HG02610 (cell line): ENCODE results near the gene IP6K3.

Source experiments
- ATAC-seq: cut with Tn5 transposase; IDR thresholded peaks from one replicate; pipeline ENCODE4 v1.9.1; 2021; ENCODE audit warnings: mild to moderate bottlenecking, moderate library complexity; ENCODE audit not compliant: unreplicated experiment

Gene IP6K3

DNA sequence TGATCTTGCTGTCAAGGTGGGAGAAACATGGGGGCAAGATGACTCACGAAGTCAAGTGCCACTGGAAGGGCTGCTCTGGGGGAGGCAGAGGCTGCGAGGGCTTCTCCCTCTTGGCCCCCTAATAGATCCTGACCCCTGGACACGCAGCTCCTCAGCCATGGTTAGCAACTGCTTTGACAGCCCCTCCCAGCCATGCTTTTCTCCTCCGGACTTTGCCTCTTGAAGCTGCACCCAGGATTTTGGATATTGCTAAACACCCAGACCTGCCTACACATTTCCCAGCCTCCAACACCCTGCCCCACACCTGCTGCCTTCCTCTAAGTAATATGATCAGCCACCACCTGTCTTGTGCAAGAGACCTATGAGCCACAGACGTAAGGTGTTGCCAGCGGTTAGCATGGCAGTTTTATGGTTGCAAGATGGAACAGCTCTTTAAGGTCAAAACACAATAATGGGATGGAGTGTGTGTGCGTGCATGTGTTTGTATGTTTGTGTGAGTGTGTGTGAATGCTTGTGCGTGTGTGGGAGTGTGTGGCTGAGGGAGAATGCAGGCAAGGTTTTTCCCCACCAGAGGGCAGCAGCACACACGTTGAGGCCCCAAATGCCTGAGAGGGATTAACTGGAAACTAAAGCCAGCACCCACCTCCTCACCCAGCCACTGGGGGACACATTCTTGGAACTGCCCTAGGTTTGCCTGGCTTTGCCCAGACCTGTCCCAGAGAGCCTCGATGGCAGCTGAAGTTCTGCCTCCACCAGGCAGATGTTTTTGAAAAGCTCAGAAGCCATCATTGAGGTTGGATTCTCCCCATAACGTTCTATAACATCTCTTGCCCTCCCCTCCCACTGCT lies 2.5 kb downstream of the IP6K3 start:
- no peak for ATAC-seq

DNA sequence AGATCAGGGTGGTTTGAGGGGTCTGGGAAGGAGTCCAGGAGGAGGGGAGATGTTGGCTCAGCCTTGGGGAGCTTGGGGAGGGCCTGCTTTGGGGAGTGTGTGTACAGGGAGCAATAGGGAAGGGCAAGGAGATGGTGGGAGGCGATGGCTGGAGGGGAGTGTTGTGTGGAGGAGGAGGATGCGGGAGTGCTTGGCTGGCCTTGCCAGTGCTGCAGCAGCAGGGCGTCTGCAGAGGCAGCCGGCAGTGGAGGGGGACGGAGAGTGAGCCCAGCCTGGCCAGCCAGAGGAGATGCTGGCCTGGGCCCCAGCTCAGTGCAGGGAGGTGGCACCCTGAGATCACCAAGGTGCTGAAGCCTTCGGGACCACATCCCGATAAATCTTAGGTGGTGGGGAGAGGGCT lies 3.9 kb downstream of the IP6K3 start:
- no peak for ATAC-seq

DNA sequence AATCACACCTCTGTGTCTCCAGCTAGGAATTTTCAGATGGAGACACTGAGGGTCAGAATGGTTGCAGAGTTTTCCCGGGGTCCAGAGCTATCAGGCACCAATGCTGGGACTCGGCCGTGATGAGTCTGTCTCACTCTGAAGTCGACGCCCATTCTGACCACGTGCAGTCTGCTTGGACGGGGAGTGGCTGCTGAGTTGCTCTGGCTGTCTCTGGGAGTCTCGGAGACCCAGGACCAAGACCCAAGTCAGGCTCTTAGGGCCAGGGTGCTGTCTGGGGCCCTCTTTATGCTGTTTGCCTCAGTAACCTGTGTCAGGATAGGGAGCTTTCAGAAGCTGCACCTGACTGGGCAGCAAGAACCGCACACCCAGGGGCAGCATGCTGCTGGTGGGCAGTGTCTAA lies 4.6 kb downstream of the IP6K3 start:
- ATAC-seq = no peak

DNA sequence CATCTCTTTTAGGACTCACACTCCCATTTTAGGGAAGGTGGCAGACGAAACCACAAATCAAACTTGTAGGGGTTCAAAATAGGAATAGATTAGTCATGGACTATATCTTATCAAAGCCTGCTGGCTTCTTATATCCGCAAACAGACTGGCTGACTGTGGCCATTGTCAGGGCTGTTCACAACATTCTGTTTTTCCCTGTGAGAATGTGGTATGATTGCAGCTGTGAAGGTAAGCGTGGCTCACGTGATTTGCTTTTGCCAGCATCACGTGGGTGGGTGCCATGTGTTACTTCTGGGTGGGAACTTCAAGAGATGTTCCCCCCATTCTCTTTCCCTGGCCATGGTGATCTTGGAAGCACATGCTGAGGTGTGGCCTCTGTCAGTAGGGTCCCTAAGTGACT lies 5.9 kb downstream of the IP6K3 start:
- no peak for ATAC-seq

DNA sequence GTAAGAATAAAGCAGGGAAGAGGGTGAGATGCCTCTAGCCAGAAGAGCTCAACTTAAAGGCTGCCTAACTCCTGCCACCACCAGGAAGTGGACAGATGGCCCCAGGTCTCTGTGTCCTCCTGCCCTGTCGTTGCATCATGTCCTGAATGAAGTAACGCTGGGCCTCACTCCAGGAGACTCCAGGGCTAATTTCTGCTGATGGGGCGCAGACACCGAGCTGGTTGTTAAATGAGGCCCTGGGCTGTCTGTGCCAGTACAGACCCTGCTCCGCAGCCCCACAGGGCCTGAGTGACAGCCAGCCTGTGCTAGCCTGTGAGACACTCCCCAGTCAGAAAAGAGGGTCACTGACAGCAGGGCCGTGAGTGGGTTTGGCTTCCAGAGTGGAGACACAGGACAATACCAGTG lies 6.5 kb downstream of the IP6K3 start:
- ATAC-seq = no peak

DNA sequence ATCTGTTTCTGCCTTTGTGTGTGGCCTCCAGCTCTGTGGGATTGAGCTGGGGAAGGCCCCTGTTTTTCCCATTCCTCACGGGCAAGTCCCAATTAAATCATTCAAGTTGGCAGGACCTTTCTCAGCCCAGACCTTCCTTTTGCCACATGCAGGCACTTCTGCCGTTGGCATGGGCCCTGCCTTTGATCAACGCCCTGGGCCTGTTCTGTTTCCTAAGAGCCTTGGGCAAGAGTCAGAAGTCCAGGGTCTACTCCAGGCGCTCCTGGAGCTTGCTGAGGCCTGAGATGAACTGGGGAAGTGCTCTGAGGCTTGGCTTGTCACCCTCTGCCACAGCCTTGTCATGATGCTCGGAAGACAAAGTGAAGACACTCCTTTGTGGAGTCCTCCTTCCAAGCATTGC lies 7.1 kb downstream of the IP6K3 start:
- ATAC-seq = no peak

DNA sequence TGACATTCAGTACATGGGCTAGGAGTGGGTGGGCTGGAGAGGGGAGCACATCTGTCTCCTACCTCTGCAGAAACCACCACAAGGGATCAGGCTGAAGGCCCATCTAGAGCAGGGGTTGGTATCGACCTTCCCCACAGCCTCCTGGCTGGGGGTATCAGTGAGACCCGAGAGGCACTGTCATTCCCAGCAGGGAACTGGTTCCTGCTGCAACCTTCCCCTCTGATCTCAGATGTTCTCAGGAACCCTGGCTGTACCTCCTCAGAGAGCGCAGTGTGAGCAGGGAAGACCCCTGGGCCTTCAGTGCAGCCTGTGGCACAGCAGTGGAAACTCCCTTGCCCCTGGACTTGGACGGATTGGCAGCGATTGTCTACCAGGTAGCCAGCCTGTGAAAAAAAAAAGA lies 7.8 kb downstream of the IP6K3 start:
- ATAC-seq = no peak

DNA sequence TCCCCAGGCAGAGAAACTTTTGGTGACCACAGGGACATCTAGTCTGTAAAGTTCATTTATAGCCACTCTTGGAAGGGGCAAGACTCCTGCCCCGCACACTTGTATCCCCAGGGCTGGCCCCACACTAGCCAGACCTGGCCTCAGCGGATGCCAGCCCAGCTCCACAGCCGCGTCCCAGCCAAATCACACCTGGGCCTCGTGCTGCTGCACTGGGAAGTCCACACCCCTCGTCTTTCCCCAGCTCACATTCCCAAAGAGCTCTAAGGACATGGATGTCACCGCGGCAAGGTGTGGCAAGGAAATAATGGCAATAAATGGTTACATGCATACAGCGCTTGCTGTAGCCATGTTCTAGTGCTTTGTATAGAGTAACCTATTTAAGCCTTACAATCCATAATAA lies 8.6 kb downstream of the IP6K3 start:
- no peak for ATAC-seq

DNA sequence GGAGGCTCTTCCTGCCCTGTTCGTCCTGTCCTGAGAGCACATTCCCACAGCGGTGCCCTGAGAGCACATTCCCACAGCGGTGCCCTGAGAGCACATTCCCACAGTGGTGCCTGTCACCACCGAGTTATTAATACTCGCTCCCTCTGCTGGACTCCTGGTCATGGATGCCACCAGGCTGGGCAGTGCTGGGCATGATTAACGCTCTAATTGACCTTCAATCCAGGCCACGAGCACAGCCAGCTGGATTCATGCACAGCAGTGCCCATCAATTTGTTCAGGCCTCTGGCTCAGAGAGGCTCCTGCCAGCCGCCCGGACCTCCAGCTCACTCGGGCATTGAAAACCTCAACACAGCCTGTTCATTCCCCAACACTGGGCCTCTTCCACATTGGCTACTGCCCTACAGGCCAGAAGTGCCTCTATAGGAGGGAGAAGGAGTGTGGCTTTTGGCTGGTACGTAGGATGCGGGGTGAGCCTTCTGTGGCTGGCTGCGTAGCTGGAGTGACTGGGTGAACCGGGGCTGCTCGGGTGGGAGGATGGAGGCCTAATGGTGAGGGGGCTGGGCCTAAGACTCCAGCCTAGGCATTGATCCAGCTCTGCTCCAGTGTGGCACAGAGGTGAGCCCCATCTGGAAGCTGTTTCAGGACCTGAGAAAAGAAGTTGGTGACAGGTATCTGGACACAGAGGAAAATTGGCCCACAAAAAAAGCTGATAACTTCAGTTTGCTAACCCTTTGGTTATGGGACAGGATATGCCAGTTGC lies 9.3 kb downstream of the IP6K3 start:
- no peak for ATAC-seq

DNA sequence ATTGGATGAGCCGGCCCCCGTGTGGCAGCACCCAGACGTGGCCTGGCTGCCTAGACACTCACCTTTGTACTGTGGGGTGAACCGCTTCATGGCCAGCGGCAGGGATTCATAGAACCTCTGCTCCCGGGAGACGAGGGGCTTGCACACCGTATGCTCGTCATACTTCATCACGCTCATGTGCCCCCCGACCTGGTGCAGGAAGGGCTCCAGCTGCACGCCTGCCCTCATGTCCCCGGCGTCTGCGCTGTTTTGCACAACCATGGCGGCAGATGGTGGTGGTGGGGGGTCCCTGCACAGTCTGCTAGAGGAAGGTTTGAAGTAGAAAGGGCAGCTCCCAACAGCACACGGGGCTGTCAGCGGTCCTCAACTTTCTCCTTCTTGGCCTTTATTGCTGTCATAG lies 11.5 kb downstream of the IP6K3 start:
- no peak for ATAC-seq

DNA sequence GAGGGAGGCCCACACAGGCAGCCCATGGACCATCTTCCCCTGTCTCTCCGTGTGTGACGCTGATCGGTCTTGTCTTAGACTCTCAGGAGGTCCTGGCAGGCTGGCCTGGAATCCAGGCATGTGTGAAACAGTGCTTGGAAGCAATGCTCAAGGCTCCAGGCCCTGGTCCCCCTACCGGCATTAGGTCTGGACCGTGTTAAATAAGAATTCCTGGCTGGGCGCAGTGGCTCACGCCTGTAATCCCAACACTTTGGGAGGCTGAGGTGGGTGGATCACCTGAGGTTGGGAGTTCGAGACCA lies 13.0 kb downstream of the IP6K3 start:
- ATAC-seq = no peak

DNA sequence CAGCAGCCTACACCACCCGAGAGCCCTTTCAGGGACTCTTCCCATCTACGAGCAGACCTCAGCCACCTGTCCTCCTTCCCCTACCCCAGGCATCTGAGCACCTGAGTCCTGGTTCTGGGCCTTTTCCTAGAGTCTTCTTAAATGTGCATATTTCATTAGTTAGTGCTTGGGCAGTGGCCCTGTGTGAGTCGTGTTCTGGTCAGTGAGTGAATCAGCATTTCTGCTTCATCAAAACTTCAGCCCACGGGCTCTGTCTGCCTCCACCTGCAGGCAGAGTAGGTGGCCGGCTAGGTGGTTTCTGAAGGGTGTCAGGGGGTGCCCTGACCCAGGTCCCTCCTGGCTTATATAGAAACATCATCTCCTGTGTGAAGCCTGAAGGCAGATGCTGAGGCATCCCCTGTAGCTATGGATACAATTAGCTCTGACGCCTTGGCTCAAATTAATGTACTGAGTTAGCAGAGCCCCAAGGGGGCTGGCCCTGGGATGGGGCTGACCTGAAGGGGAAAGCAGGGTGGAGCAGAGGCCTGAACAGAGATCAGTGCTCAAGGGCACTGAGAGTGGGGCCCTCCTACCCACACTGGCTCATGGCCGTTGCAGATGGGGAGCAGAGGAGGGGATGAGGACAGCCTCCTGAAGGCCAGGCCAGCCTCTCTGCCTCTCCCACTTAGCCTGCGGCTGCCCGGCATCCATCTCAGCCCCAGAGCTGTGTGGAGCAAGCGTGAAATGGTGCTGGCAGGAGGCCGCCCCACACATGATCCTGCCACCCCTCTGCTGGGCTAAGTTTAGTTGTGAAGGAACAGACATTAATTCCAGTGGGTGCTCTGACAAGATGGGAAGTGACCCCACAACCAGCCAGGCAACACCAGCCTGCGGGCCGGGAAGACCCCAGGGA lies 13.6 kb downstream of the IP6K3 start:
- no peak for ATAC-seq

DNA sequence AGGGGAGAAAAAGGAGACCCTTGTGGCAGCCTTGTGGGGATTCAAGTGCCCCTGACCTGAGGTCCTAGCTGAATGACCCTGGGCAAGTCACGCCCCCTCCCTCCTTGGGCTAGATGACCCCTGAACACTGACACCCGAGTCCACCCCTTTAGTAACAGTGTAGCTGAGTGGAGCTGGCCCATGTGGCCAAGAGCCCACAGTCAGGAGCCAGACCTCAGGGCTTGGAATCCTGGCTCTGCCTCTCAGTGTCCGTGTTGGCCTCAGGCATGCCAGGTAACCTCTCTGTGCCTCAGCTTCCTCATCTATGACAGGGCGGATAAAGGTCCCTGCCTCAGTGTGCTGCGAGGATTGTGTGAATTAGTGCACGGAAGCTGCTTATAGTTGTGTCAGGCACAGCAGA lies 14.3 kb downstream of the IP6K3 start:
- no peak for ATAC-seq

DNA sequence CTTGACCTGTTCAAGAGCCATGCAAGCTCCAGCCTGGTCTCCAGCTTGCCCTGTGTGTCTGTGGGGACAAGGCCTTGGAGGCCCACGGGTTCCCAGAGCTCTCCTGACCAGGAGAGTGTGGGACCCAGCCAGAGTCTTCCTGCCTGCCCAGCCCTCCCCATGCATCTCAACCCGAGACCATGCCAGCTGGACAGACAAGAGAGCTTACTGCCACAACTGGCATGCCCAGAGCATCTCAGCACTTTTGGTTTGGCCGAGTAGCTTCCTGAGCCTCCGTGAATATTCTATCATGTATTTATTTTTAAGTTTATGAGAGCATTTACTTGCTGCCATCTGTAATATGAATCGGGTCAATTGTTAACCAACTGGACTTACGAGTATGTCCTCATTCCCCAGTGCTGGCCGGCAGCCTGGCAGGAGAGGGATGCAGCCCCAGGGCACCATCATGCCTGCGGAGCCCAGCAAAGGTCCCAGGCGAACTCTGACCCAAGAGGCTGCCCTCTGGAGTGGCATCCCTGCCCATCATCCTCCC lies 14.9 kb downstream of the IP6K3 start:
- ATAC-seq = no peak

DNA sequence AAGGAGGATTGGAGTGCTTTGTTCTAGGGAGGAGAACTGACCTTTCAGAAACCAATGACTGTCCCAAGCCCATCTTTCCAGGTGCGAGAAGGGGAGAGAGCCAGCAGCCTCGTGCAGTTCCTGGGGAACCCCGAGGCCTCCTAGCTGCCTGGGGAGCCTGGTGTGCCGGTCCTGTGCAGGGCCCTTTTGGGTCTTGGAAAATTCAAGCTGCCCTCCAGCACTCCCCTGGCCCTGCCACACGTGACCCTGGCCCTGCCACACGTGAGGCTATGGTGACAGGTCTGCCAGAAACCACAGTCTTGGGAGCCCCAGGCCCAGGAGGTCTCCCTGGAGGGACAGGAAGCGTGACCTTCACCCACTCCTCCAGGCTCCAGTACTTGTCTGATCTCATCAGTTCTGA lies 15.7 kb downstream of the IP6K3 start:
- no peak for ATAC-seq

DNA sequence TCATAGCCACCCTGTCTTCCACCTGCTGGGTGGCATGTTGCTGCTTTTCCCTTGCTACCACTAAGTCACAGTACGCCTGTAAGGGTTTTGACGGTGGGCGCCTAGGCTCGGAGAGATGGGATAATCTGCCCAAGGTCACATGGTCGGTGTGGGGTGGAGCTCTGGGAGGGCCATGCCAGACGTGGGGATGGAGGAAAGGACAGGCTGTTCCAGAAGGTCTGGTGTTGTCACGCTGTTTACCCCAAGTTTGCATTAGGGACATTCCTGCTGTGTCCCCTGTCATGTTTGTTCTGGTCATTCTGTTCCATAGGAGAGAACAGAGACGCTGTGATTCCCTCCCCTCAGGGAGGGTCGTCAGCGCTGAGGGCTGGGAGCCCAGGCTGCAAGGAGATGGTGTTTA lies 16.1 kb downstream of the IP6K3 start:
- no peak for ATAC-seq

DNA sequence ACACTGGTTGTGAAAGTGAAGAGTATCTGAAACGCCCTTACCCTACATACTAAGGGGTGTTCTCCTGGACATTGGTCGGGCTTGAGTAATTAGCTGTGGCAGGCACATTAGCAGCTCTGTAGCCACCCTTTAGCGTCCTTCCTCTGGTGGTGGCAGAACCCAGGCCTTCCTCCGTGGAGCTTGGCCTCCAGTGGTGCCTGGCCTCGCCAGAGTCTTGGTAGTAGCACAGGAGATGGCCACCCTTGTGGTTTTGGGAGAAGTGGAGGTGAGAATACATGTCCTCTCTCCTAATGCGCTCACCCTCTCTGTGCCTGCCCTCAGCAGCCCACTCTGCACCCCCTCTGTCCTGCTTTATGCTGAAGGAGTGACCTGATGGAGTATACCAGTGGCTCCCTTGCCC lies 17.6 kb downstream of the IP6K3 start:
- no peak for ATAC-seq

DNA sequence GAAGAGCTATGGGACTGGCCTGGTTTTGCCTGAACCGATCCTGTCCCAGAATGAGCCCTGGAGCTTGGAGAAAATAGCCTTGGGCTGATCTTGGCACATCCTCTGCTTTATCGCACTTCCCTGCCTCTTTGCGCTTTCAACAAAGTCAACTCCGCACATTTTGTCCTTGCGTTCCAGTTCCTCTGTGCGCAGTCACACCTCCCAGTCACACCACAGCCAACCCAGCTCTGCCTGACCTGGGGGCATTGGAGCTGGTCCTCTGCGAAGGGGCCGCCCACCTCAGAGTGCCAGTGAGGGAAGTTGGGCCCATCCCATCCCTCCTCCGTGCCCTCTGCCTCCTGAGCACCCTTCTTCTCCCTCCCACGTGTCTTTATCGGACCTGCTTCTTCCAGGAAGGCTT lies 18.3 kb downstream of the IP6K3 start:
- no peak for ATAC-seq

DNA sequence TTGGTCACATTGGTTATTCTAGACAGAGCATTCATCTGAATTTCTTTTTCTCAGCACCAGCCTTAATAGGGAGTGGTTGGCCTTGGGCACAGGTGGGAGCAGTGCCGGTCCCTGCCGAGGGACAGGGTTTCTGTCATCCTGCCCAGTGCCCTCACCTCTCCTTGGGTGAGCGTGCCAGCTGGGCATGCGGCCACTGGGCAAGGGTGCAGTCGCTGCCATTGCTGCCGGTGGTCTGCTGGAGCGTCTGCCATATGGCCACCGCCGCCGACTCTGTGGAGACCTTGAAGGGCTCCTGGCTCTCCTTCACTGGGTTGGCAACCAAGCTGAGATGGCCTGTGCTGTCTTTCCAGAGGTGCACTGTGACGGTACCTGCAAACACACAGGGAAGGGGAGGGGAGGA lies 18.8 kb downstream of the IP6K3 start:
- ATAC-seq = no peak

DNA sequence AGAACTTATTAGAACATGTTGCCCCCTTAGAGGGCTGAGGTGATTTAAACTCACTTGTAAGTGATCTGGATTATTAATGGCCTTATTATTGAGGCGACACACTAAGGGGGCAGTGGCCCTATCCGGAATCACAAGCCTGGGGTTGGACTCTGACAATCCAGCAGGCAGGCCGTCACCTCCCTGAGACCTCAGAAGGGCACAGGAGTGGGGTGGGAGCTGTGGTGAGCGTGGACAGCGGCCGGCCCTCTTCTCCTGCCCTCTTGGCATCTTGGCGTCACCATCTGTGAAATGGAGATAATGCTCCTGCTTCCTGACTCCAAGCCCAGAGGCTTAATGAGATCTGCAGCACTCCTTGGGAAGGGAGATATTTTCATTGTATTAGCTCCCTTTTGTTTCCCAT lies 19.6 kb downstream of the IP6K3 start:
- ATAC-seq = no peak

DNA sequence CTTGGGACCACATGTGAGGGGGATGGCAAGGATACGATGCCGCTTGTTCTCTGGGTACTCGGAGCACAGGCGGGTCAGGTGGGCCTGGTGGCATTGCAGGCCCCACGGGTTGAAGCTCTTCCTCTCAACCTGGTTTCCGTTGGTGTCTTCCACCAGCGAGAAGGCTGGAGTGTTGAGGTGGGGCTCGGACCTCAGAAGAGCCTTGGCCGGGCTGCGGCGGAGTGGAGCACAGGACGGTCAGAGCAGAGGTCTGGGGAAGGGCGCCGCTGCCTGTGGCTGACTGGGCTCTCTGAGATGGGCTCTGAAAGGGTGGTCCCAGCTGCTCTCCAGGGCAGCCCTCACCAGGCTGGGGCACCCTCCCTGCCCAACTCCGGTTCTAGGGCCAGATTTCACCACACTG lies 20.0 kb downstream of the IP6K3 start:
- ATAC-seq = no peak
